ENCODE data around the gene THAP12. TPM values are rescaled to one million over a fixed set of nuclear protein-coding genes. Genes with fewer than 3 reads are reported as not detected.

Gene THAP12
- total and polyA plus RNA-seq, 2 donors (not counting 1 experiment from before 2014, with no cell fraction given): 39.5 to 57.9 TPM

- Histone ChIP-seq H3K9me3 (ENCODE audit: control insufficient read depth, insufficient read depth, low read depth, low read length) (no peaks in the 10 kb centered on the region), H3K79me2 (ENCODE audit: control insufficient read depth, insufficient read depth, low read length) (peaks cover 64% of the 10 kb centered on the region), H3K36me3 (ENCODE audit: control insufficient read depth, insufficient read depth, low read length) (no peaks in the 10 kb centered on the region), H3K4me1 (ENCODE audit: control insufficient read depth, extremely low read depth, insufficient read depth, low read length) (peaks cover 8% of the 10 kb centered on the region), H2AFZ (ENCODE audit: low read length) (no peak overlapping the region), H4K20me1 (ENCODE audit: control insufficient read depth, extremely low read depth, insufficient read depth, low read length) (no peaks in the 10 kb centered on the region), H3K4me2 (ENCODE audit: extremely low read depth, insufficient read depth, low read length) (no peak overlapping the region), H3K27ac (ENCODE audit: insufficient read depth, low read length) (no peak overlapping the region), H3K9ac (ENCODE audit: insufficient read depth, low read length) (no peak overlapping the region), H3K4me3 (replicated peaks in 1 of 4; ENCODE audit: control extremely low read depth in 1 of 4, insufficient read depth in 1 of 4, low read depth in 3 of 4, low read length in 4 of 4) (no peak overlapping the region), H3K27me3 (ENCODE audit: control insufficient read depth, insufficient read depth, low read length) (no peaks in the 10 kb centered on the region)
- DNase-seq (ENCODE audit: low read depth in 2 of 2): no peak
- TF ChIP-seq CTCF (conservative IDR thresholded peaks at IDR 0.05 in 1 of 2, IDR thresholded peaks at IDR 0.05 in 1 of 2; ENCODE audit: low read depth in 1 of 2, low read length in 2 of 2) (no peak), EZH2 (IDR thresholded peaks at IDR 0.05; ENCODE audit: low read length, missing control alignments) (no peak)
These were observed 11.5 kb downstream of the THAP12 start for GRCh38 chr11:76369406-76369805.

- Histone ChIP-seq H3K9me3 (ENCODE audit: control insufficient read depth, insufficient read depth, low read depth, low read length) (no peaks in the 10 kb centered on the region), H3K4me2 (ENCODE audit: extremely low read depth, insufficient read depth, low read length) (no peak overlapping the region), H3K79me2 (ENCODE audit: control insufficient read depth, insufficient read depth, low read length) (peaks cover 59% of the 10 kb centered on the region), H3K27ac (ENCODE audit: insufficient read depth, low read length) (no peak overlapping the region), H4K20me1 (ENCODE audit: control insufficient read depth, extremely low read depth, insufficient read depth, low read length) (no peaks in the 10 kb centered on the region), H3K9ac (ENCODE audit: insufficient read depth, low read length) (no peak overlapping the region), H3K36me3 (ENCODE audit: control insufficient read depth, insufficient read depth, low read length) (no peaks in the 10 kb centered on the region), H3K27me3 (ENCODE audit: control insufficient read depth, insufficient read depth, low read length) (no peaks in the 10 kb centered on the region), H2AFZ (ENCODE audit: low read length) (no peak overlapping the region), H3K4me3 (replicated peaks in 1 of 4; ENCODE audit: control extremely low read depth in 1 of 4, insufficient read depth in 1 of 4, low read depth in 3 of 4, low read length in 4 of 4) (no peak overlapping the region), H3K4me1 (ENCODE audit: control insufficient read depth, extremely low read depth, insufficient read depth, low read length) (peaks cover 8% of the 10 kb centered on the region)
- DNase-seq (ENCODE audit: low read depth in 2 of 2): no peak
- no peak for TF ChIP-seq CTCF (conservative IDR thresholded peaks at IDR 0.05 in 1 of 2, IDR thresholded peaks at IDR 0.05 in 1 of 2; ENCODE audit: low read depth in 1 of 2, low read length in 2 of 2)
- TF ChIP-seq EZH2 (IDR thresholded peaks at IDR 0.05; ENCODE audit: low read length, missing control alignments): no peak
These were observed 12.4 kb downstream of the THAP12 start for GRCh38 chr11:76368490-76368889.

- Histone ChIP-seq H3K27me3 (ENCODE audit: control insufficient read depth, insufficient read depth, low read length) (no peaks in the 10 kb centered on the region), H2AFZ (ENCODE audit: low read length) (no peak overlapping the region), H3K9me3 (ENCODE audit: control insufficient read depth, insufficient read depth, low read depth, low read length) (no peaks in the 10 kb centered on the region), H3K4me2 (ENCODE audit: extremely low read depth, insufficient read depth, low read length) (no peak overlapping the region), H3K79me2 (ENCODE audit: control insufficient read depth, insufficient read depth, low read length) (peaks cover 39% of the 10 kb centered on the region), H3K4me1 (ENCODE audit: control insufficient read depth, extremely low read depth, insufficient read depth, low read length) (no peaks in the 10 kb centered on the region), H3K27ac (ENCODE audit: insufficient read depth, low read length) (no peak overlapping the region), H3K9ac (ENCODE audit: insufficient read depth, low read length) (no peak overlapping the region), H3K36me3 (ENCODE audit: control insufficient read depth, insufficient read depth, low read length) (no peaks in the 10 kb centered on the region), H3K4me3 (replicated peaks in 1 of 4; ENCODE audit: control extremely low read depth in 1 of 4, insufficient read depth in 1 of 4, low read depth in 3 of 4, low read length in 4 of 4) (no peak overlapping the region), H4K20me1 (ENCODE audit: control insufficient read depth, extremely low read depth, insufficient read depth, low read length) (no peaks in the 10 kb centered on the region)
- DNase-seq (ENCODE audit: low read depth in 2 of 2): no peak
- TF ChIP-seq EZH2 (IDR thresholded peaks at IDR 0.05; ENCODE audit: low read length, missing control alignments): no peak
- no peak for TF ChIP-seq CTCF (conservative IDR thresholded peaks at IDR 0.05 in 1 of 2, IDR thresholded peaks at IDR 0.05 in 1 of 2; ENCODE audit: low read depth in 1 of 2, low read length in 2 of 2)
These were observed 15.8 kb downstream of the THAP12 start for GRCh38 chr11:76365038-76365679.

All from fibroblast of lung (primary cell).